ENCODE data around the gene KDM1A.

The KDM1A gene

GRCh38 chr1:23013657-23014056, 5.6 kb upstream of the KDM1A start:
- DNase-seq (ENCODE audit: low spot score), result peak; percentile 20

DNA sequence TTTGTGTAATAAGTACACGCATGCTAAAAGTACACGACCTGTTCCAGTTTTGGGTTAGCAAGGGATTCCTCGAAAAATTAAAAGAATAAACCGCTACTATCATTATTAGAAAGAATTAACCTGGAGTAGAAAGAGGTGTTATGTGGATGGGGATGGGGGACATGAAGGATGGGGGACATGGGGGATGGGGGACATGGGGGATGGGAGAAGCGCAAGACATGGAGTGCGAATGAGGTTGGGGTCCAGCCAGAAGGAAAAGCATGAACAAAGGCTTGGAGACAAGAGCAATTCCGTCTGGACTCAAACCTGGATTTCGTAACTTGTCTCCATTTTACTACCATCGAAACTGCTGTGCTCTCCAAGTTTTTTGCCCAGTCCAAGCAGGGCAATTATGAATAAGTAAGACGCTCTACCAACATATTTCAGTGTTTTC, 591 bp upstream of the KDM1A start:
- DNase-seq (ENCODE audit: low spot score), result no peak

GRCh38 chr1:23019863-23020625, 776 bp downstream of the KDM1A start:
- peak; percentile 55 for DNase-seq (ENCODE audit: low spot score)

GRCh38 chr1:23020706-23021405, 1.6 kb downstream of the KDM1A start:
- peak; percentile 47 for DNase-seq (ENCODE audit: low spot score)

GRCh38 chr1:23021834-23022233, 2.6 kb downstream of the KDM1A start:
- no peak for DNase-seq (ENCODE audit: low spot score)

GRCh38 chr1:23023174-23023845, 4.0 kb downstream of the KDM1A start:
- no peak for DNase-seq (ENCODE audit: low spot score)

GRCh38 chr1:23026568-23026967, 7.3 kb downstream of the KDM1A start:
- no peak for DNase-seq (ENCODE audit: low spot score)

- DNase-seq (ENCODE audit: low spot score), result no peak
These were observed 8.2 kb downstream of the KDM1A start for GRCh38 chr1:23027352-23027907.

DNA sequence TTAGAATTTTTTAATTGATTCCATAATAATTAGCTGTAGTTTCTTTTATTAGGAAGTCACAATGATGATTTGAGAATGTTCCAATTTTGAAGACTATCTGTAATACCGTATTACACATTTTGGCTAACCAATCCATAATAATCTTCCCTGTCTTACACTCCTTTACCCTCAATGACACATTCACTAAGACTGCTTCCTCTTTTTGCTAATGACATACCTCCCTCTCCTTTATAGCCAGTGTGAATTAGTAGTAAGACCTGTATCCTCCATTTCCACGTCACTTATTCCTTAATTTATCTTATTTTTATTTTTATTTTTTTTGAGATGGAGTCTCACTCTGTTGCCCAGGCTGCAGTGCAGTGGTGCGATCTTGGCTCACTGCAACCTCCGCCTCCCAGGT, 10.1 kb downstream of the KDM1A start:
- no peak for DNase-seq (ENCODE audit: low spot score)

GRCh38 chr1:23035823-23036452, 16.7 kb downstream of the KDM1A start:
- DNase-seq (ENCODE audit: low spot score), result no peak

GRCh38 chr1:23037081-23037740, 17.9 kb downstream of the KDM1A start:
- no peak for DNase-seq (ENCODE audit: low spot score)

DNA sequence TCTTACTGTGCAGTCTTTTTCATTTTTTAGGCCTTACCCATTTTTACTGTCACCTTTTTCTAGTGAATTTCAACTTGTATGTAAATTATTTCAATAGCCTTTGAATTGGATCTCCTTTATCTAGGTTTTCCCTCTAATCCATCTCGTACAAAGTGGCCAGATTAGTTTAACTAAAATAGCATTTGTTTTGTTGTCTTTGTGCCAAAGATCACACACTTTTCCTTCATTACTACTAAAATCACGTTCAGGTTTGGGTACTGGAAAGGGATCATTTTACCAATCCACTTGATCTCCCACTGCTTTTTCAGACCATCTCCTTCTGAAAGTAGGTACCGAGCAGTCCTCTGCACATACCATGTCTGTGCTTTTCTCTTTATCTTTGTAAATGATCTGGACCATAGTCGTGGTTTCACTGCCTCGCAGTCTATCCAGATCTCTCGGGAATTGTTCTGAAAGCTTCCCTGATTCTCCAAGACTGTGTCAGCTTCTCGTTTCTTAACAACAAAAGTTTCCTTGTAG, 20.1 kb downstream of the KDM1A start:
- peak; percentile 18 for DNase-seq (ENCODE audit: low spot score)

DNA sequence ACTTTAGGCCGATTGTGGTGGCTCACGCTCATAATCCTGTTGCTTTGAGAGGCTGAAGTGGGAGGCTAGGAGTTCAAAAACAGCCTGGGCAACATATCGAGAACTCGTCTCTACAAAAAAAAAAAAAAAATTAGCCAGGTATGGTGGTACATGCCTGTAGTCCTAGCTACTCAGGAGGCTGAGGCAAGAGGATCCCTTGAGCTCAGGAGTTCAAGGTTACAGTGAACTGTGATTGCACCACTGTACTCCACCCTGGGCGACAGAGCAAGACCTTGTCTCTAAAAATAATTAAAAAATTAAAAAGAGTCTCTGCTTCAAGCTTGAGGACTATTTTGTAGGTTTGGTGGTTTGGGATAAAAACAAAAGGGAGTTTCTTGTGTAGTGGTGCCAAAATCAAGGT, 21.2 kb downstream of the KDM1A start:
- DNase-seq (ENCODE audit: low spot score), result no peak

- DNase-seq (ENCODE audit: low spot score), result no peak
These were observed 24.8 kb downstream of the KDM1A start for GRCh38 chr1:23044035-23044434.

DNA sequence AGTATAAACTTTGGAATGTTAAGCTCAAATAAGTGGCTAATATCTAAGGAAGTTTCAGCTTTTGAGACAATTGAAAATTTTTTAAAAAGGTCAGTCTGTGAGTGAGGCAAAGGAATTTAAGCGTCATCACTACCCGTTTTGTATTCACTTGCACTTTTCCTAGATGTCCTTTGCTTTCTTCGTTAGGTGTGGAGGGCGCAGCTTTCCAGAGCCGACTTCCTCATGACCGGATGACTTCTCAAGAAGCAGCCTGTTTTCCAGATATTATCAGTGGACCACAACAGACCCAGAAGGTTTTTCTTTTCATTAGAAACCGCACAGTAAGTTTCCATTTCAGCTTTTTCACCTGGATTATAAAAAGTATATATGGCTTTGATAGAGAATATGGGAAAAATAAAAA, 30.9 kb downstream of the KDM1A start:
- no peak for DNase-seq (ENCODE audit: low spot score)

- no peak for DNase-seq (ENCODE audit: low spot score)
These were observed 32.1 kb downstream of the KDM1A start for GRCh38 chr1:23051290-23051909.

DNA sequence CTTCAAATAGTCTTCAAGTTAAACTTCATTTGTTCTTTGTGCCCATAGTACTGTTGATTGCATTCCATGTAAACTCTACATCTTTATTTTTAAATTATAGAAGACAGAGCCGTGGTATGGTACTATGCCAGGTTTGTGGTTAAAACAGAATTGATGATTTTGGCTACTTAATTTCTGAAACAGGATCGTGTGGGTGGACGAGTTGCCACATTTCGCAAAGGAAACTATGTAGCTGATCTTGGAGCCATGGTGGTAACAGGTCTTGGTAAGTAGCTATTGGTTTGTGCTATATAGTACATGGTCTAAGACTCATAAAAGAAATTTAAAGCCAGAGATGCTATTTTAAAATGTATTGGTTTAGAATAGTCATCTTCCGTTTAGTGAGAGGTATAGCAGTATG, 38.0 kb downstream of the KDM1A start:
- DNase-seq (ENCODE audit: low spot score), result no peak

GRCh38 chr1:23062271-23062670, 43.0 kb downstream of the KDM1A start:
- DNase-seq (ENCODE audit: low spot score), result no peak

DNA sequence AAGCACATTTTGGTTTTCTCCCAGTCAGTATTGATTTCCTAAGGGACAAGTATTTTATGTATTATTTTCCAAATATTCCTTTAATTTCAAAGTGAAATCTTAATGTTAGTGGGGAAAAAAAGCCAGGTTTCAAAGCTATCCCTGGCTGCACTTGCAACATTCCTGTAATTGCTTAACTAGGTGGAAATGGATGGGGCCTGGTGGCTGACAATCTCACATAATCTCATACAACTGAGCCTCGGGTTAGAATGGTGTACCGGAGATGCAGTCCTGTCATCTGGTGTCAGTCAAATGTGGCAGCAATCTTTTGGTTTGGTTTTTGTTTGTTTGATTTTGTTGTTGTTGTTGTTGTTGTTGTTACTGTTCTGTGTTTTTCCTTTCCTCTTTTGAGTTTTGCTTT, 46.1 kb downstream of the KDM1A start:
- no peak for DNase-seq (ENCODE audit: low spot score)

DNA sequence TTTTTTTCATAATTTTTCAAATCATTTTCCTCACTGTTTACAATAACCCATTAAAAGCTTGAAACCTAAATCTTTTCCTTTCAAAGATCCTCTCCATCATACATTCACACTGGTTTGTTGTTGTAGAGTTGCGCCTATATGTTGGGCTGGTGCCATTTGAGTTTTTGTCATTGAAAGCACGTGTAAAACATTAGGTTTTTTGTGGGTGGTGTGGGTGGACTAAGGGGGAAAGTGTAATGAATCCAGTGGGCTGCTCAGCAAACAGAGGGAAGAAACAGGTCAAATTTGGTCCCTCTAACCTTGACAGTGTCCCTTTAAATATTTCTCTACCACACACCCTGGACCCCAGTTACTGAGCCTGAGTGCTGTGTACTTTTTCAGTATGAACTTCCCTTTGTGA, 46.8 kb downstream of the KDM1A start:
- DNase-seq (ENCODE audit: low spot score), result no peak

DNA sequence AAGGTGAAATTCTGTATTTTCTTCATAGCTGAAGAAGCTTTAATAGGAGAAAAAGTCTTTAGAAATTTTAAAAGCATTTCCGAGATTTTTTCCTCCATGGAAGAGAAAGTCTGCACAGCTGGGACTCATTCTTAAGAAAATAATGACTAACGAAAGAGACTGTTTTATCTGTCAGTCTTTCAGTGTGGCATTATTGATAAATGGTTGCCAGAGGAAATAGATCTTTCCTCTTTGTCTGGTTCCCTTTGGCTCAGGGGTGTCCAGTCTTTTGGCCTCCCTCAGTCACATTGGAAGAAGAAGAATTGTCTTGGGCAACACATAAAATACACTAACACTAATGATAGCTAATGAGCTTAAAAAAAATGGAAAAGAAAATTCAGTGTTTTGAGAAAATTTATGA, 49.9 kb downstream of the KDM1A start:
- DNase-seq (ENCODE audit: low spot score), result no peak
